Activated T-cell treated with anti-CD3 and anti-CD28 coated beads, Interleukin-2, amount 50 U/mL, for 24 hours (primary cell): ENCODE data around the gene GLRX.

Source experiments
- DNase-seq: peaks from one replicate; pipeline ENCODE4 v3.0.0-alpha.2; 2020
- H3K27ac Mint-ChIP-seq: 2 replicates; pipeline ENCODE4 v1.8.0; 2020; ENCODE audit warnings: mild to moderate bottlenecking, mixed read lengths
- H3K27me3 Mint-ChIP-seq: 2 replicates; pipeline ENCODE4 v1.8.0; 2020; ENCODE audit warnings: mixed read lengths
- H3K36me3 Mint-ChIP-seq: 2 replicates; pipeline ENCODE4 v1.8.0; 2020; ENCODE audit warnings: low read depth, mixed read lengths
- H3K4me1 Mint-ChIP-seq: 2 replicates; pipeline ENCODE4 v1.8.0; 2020; ENCODE audit warnings: low read depth, mixed read lengths
- H3K4me3 Mint-ChIP-seq: 2 replicates; pipeline ENCODE4 v1.8.0; 2020; ENCODE audit warnings: mild to moderate bottlenecking, moderate library complexity, mixed read lengths
- H3K9me3 Mint-ChIP-seq: 2 replicates; pipeline ENCODE4 v1.8.0; 2020; ENCODE audit warnings: mixed read lengths

Gene GLRX

GRCh38 chr5:95773335-95774059 lies 49.0 kb downstream of the GLRX start:
- Mint-ChIP-seq H3K27me3 (no peaks in the 10 kb centered on the region), H3K4me1 (no peaks in the 10 kb centered on the region), H3K27ac (no peak overlapping the region), H3K36me3 (no peaks in the 10 kb centered on the region), H3K9me3 (no peaks in the 10 kb centered on the region), H3K4me3 (no peak overlapping the region)
- DNase-seq: no peak

GRCh38 chr5:95771892-95772291 lies 50.6 kb downstream of the GLRX start:
- H3K4me3 Mint-ChIP-seq: no peak overlapping the region
- no peak for DNase-seq
- no peaks in the 10 kb centered on the region for H3K36me3 Mint-ChIP-seq
- no peaks in the 10 kb centered on the region for H3K27me3 Mint-ChIP-seq
- H3K9me3 Mint-ChIP-seq: no peaks in the 10 kb centered on the region
- no peak overlapping the region for H3K27ac Mint-ChIP-seq
- H3K4me1 Mint-ChIP-seq: no peaks in the 10 kb centered on the region

GRCh38 chr5:95770830-95771708 lies 51.5 kb downstream of the GLRX start:
- Mint-ChIP-seq H3K36me3 (no peaks in the 10 kb centered on the region), H3K4me1 (no peaks in the 10 kb centered on the region), H3K9me3 (no peaks in the 10 kb centered on the region), H3K27me3 (no peaks in the 10 kb centered on the region), H3K27ac (no peak overlapping the region), H3K4me3 (no peak overlapping the region)
- DNase-seq: no peak

GRCh38 chr5:95768731-95769130 lies 53.8 kb downstream of the GLRX start:
- DNase-seq: no peak
- no peak overlapping the region for H3K27ac Mint-ChIP-seq
- no peak overlapping the region for H3K4me3 Mint-ChIP-seq
- H3K36me3 Mint-ChIP-seq: no peaks in the 10 kb centered on the region
- H3K9me3 Mint-ChIP-seq: no peaks in the 10 kb centered on the region
- no peaks in the 10 kb centered on the region for H3K4me1 Mint-ChIP-seq
- no peaks in the 10 kb centered on the region for H3K27me3 Mint-ChIP-seq

- Mint-ChIP-seq H3K4me1 (peaks cover 33% of the 10 kb centered on the region), H3K36me3 (no peaks in the 10 kb centered on the region), H3K9me3 (no peaks in the 10 kb centered on the region), H3K27me3 (no peaks in the 10 kb centered on the region), H3K27ac (no peak overlapping the region), H3K4me3 (no peak overlapping the region)
- no peak for DNase-seq
Measured at GRCh38 chr5:95763941-95764340, 58.6 kb downstream of the GLRX start.
